C4-2B (cell line): ENCODE results near the gene NRG2.

Experiments used
- H3K27ac ChIP-seq: fragments of 450-650 bp; 2 replicates; pipeline ENCODE4 v1.5.1; 2017
- ZFX ChIP-seq: fragments of 450-650 bp; IDR thresholded peaks from 2 replicates; pipeline ENCODE4 v1.6.1; 2017
- TF ChIP-seq, protein P1 (sequence below): fragments of 450-650 bp; conservative IDR thresholded peaks from 2 replicates; pipeline ENCODE4 v1.5.1; 2017; ENCODE audit warnings: mild to moderate bottlenecking

Gene NRG2

DNA sequence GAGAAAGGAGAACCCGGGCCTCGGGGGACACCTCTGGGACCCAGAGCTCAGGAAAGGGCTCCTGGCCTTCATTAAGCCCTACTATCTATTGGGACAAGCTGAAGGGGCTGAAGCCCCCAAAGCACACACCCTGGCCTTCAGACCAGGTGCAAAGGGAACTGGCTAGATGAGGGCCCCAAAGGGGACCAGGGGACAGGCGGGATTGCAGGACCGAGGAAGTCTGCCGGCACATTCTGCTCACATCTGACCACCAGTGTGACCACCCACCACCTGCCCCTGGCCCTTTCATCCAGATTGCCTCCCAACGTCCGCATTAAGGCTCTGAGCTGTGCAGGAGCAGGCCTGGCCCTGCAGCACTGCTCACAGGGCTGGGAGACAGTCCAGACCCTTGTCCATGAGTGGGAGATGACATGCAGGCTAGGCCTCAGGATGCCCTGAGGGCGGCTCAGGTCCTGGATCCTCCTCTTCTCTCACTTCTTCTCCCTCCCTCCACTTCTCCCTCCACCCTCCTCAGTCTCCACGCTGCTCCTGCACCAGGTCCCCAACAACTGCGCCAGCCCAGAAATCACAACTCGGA, 228.3 kb downstream of the NRG2 start:
- no peak for TF ChIP-seq ZFX
- TF ChIP-seq, protein P1, sequence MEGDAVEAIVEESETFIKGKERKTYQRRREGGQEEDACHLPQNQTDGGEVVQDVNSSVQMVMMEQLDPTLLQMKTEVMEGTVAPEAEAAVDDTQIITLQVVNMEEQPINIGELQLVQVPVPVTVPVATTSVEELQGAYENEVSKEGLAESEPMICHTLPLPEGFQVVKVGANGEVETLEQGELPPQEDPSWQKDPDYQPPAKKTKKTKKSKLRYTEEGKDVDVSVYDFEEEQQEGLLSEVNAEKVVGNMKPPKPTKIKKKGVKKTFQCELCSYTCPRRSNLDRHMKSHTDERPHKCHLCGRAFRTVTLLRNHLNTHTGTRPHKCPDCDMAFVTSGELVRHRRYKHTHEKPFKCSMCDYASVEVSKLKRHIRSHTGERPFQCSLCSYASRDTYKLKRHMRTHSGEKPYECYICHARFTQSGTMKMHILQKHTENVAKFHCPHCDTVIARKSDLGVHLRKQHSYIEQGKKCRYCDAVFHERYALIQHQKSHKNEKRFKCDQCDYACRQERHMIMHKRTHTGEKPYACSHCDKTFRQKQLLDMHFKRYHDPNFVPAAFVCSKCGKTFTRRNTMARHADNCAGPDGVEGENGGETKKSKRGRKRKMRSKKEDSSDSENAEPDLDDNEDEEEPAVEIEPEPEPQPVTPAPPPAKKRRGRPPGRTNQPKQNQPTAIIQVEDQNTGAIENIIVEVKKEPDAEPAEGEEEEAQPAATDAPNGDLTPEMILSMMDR, result no peak

DNA sequence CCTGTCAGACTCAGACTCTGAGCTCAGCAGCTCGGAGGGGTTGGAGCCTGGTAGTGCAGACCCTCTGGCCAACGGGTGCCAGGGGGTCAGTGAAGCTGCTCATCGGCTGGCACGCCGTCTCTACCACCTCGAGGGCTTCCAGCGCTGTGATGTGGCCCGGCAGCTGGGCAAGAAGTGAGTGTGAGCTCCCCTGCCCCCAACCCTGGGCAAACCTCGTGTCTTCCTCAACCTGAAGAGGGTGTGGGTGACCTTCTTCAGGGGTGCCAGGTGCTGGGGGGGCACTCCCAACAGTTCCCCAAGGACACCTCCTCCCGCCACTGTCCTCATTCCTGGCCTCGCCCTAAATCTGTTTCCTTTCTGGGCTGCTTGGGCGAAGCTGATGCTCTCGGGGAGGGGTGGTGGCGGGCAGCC, 228.9 kb downstream of the NRG2 start:
- H3K27ac ChIP-seq, result no peak overlapping the region
- TF ChIP-seq, protein P1, result no peak

More for the DNA sequence above, 228.3 kb downstream of the NRG2 start:
- no peak overlapping the region for H3K27ac ChIP-seq

DNA sequence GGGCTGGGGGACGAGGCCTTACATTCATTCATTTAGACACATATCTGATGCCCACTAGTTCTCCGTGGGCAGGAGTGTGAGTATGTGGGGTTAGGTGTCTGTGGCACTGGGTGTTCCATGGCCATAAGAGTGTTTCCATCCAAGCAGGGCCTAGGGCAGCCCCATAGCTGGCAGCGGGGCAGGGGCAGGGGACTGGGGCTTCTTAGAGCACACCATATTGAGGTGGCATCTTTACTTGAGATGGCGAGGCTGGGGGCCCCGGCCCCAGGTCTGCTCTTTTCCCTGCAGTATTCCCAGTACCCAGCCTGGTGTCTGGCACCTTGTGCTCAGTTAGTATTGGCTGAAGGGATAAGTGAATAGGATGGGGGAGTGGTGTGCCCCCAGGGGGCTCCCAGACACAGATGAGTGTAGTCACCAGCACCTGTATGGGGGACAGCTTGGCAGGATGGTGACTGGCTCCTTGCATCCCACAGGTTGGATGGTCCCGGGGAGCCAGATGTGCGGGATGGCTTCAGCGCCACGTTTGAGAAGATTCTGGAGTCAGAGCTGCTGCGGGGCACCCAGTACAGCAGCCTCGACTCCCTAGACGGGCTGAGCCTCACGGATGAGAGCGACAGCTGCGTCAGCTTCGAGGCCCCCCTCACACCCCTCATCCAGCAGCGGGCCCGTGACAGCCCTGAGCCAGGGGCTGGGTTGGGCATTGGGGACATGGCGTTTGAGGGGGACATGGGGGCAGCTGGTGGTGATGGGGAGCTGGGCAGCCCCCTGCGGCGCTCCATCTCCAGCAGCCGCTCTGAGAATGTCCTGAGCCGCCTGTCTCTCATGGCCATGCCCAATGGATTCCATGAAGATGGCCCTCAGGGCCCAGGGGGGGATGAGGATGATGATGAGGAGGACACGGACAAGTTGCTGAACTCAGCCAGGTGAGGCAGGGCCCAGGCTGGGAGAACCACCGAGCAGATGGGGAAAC, 230.0 kb downstream of the NRG2 start:
- TF ChIP-seq, protein P1, result no peak
- TF ChIP-seq ZFX, result no peak
- H3K27ac ChIP-seq, result no peak overlapping the region

DNA sequence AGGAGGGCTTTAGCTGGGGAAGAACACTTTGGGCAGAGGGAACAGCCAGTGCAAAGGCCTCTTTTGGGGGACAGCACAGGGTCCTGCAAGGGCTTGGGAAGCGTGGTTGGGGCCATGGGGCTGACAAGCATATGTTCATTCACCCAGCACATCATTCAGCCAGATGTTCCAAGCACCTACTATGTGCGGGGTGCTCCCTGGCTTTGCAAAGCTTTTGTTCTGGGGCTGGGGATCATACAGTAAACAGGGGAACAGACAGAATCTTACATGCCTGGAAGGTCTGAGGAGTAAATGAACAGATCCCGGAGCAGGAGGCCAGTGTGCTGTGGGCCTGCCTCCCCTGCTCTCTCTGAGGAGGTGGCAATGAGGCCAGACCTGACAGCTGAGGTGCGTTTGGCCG, 230.8 kb downstream of the NRG2 start:
- H3K27ac ChIP-seq, result no peak overlapping the region
- TF ChIP-seq ZFX, result no peak
- TF ChIP-seq, protein P1, result no peak

DNA sequence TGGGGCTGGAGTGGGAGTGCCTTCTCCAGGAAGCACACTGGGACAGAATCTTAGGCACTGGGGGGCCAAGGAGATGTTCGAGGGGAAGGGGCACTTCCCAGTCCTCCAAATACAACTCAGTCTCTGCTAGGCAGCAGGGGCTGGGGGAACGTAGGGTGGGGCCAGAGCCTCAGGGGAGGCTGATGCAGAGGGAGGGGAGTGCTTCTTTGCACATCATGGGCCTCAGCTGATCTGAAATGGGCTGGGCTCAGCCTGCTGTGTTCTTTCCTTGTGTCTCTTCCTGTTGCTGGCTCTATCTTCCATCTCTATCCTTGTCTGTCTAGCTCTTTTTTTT, 231.9 kb downstream of the NRG2 start:
- no peak overlapping the region for H3K27ac ChIP-seq
- no peak for TF ChIP-seq ZFX
- TF ChIP-seq, protein P1, result no peak

DNA sequence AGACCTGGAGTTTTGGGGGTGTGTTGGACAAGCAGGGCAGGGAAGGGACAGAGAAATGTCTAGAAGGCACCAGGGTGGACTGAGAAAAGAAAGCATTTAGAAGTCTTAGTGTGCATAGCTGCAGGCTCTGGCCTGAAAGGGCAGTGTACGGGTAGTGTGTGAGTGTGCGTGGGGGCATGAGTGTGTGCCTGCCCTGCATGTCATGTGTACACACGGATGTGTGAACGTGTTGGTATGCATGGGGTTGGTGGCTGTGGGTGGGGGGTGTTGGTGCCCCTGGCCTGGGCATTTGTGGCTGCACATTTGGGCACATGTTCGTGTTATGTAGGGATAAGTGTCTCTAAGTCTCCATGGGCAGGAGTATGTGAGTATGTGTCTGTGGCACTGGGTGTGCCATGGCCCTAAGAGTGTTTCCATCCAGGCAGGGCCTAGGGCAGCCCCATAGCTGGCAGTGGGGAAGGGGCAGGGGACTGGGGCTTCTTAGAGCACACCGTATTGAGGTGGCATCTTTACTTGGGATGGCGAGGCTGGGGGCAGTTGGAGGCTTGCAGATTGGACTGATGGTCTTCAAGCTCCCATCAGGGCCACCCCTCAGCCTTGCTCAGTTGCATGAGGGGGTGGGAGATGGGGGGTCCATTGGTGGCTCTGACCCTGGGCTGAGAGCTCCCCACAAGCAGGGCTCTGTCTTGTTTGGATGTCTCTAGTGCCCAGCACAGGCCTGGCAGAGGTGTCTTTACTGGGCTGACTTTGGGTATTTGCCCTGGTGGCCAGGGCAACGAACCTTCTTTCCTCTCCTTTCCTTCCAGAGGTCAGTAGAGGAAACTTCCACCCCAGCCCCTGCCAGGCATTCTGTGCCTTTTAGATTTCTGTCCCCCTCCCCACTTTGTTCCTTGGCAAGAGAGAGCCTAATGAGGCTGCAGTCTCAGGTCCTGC, 232.5 kb downstream of the NRG2 start:
- no peak overlapping the region for H3K27ac ChIP-seq
- TF ChIP-seq, protein P1, result no peak
